HepG2 (cell line): ENCODE measurements around the gene HK2. TPM values are rescaled to one million over a fixed set of nuclear protein-coding genes. Genes with fewer than 3 reads are reported as not detected.
A peak's percentile ranks its signal among the peaks of the same experiment; 100 is the strongest.

Source experiments
- ARID5B ChIP-seq: IDR thresholded peaks from 2 replicates; pipeline ENCODE4 v1.4.0; 2020; ENCODE audit warnings: mild to moderate bottlenecking, missing genetic modification reagents
- ATF7-NPFF ChIP-seq: sonication (generic); formaldehyde crosslinking; IDR thresholded peaks from 2 replicates; pipeline ENCODE4 v1.8.1; 2023; ENCODE audit warnings: mild to moderate bottlenecking, low read depth, missing genetic modification reagents, moderate library complexity
- CEBPB ChIP-seq: IDR thresholded peaks from 2 replicates; pipeline ENCODE4 v1.6.1; 2011; ENCODE audit warnings: low read depth, low read length, improper control_type of control experiment, borderline replicate concordance
- FOSL2 ChIP-seq: sonication (generic); formaldehyde crosslinking; IDR thresholded peaks from 2 replicates; pipeline ENCODE4 v1.4.0; 2020; ENCODE audit warnings: missing genetic modification reagents
- GMEB2 ChIP-seq: IDR thresholded peaks from 2 replicates; pipeline ENCODE4 v1.6.1; 2016; ENCODE audit warnings: missing biosample characterization, missing genetic modification reagents, low read depth
- HCFC1 ChIP-seq: fragments of 150-350 bp; IDR thresholded peaks from 2 replicates; pipeline ENCODE4 v1.6.1; 2014; ENCODE audit warnings: low read depth, low read length
- HNF4G ChIP-seq, 2 experiments: sonication (generic) in 1 of 2; formaldehyde crosslinking in 1 of 2; IDR thresholded peaks; 2 replicates each; pipeline versions ENCODE4 v1.4.0 to v1.6.1; 2011 to 2020; ENCODE audit warnings: borderline replicate concordance in 2 of 2, low read depth in 2 of 2, mild to moderate bottlenecking in 2 of 2, low read length in 1 of 2, missing genetic modification reagents in 1 of 2, moderate library complexity in 1 of 2
- HNRNPLL ChIP-seq: fragments of 200-400 bp; formaldehyde crosslinking; IDR thresholded peaks from 2 replicates; pipeline ENCODE4 v1.6.1; 2017; ENCODE audit warnings: mild to moderate bottlenecking, low read depth, low read length; ENCODE audit not compliant: poor library complexity, severe bottlenecking
- ISX ChIP-seq: sonication (generic); formaldehyde crosslinking; conservative IDR thresholded peaks from 2 replicates; pipeline ENCODE4 v1.5.0; 2020; ENCODE audit warnings: missing genetic modification reagents
- JUN ChIP-seq: sonication (generic); formaldehyde crosslinking; IDR thresholded peaks from 2 replicates; pipeline ENCODE4 v1.4.0; 2020; ENCODE audit warnings: mild to moderate bottlenecking, missing genetic modification reagents
- KDM5A ChIP-seq: fragments of 200-600 bp; sonication (generic); IDR thresholded peaks from 2 replicates; pipeline ENCODE4 v1.7.0; 2018; ENCODE audit warnings: antibody characterized with exemption, mild to moderate bottlenecking, low read length, borderline replicate concordance
- KLF11 ChIP-seq: IDR thresholded peaks from 2 replicates; pipeline ENCODE4 v1.6.1; 2016; ENCODE audit warnings: missing compliant biosample characterization
- MAFK ChIP-seq, 2 experiments: IDR thresholded peaks in 1 of 2; conservative IDR thresholded peaks in 1 of 2; 2 replicates each; pipeline ENCODE4 v1.6.1; 2011; ENCODE audit warnings: improper control_type of control experiment in 2 of 2, low read length in 2 of 2
- PPARG ChIP-seq: conservative IDR thresholded peaks from 2 replicates; pipeline ENCODE4 v1.6.1; 2016; ENCODE audit warnings: missing biosample characterization, missing genetic modification reagents
- PRPF4 ChIP-seq: fragments of 200-400 bp; formaldehyde crosslinking; IDR thresholded peaks from 2 replicates; pipeline ENCODE4 v1.6.1; 2016; ENCODE audit warnings: low read length, low read depth; ENCODE audit not compliant: poor library complexity, severe bottlenecking
- SALL1 ChIP-seq: sonication (generic); formaldehyde crosslinking; IDR thresholded peaks from 2 replicates; pipeline ENCODE4 v1.8.0; 2022; ENCODE audit warnings: mild to moderate bottlenecking, missing genetic modification reagents
- YEATS2 ChIP-seq: sonication (generic); formaldehyde crosslinking; IDR thresholded peaks from 2 replicates; pipeline ENCODE4 v1.4.0; 2020; ENCODE audit warnings: missing genetic modification reagents, borderline replicate concordance
- YEATS4 ChIP-seq: sonication (generic); formaldehyde crosslinking; IDR thresholded peaks from 2 replicates; pipeline ENCODE4 v1.4.0; 2020; ENCODE audit warnings: missing genetic modification reagents, borderline replicate concordance
- ZFP90 ChIP-seq: sonication (generic); formaldehyde crosslinking; IDR thresholded peaks from 2 replicates; pipeline ENCODE4 v1.8.0; 2022; ENCODE audit warnings: missing genetic modification reagents, mild to moderate bottlenecking, inconsistent platforms, borderline replicate concordance
- ZNF333 ChIP-seq: sonication (generic); formaldehyde crosslinking; IDR thresholded peaks from 2 replicates; pipeline ENCODE4 v1.4.0; 2020; ENCODE audit warnings: mild to moderate bottlenecking, missing genetic modification reagents, borderline replicate concordance
- ZNF619 ChIP-seq: sonication (generic); formaldehyde crosslinking; IDR thresholded peaks from 2 replicates; pipeline ENCODE4 v1.4.0; 2020; ENCODE audit warnings: mild to moderate bottlenecking, missing genetic modification reagents
- ZNF713 ChIP-seq: sonication (generic); formaldehyde crosslinking; IDR thresholded peaks from 2 replicates; pipeline ENCODE4 v1.4.0; 2020; ENCODE audit warnings: mild to moderate bottlenecking, missing genetic modification reagents
- ZNF749 ChIP-seq: sonication (generic); formaldehyde crosslinking; IDR thresholded peaks from 2 replicates; pipeline ENCODE4 v1.8.0; 2022; ENCODE audit warnings: mild to moderate bottlenecking, missing genetic modification reagents, moderate library complexity, borderline replicate concordance
- ZSCAN21 ChIP-seq: sonication (generic); formaldehyde crosslinking; IDR thresholded peaks from 2 replicates; pipeline ENCODE4 v1.8.0; 2022; ENCODE audit warnings: mild to moderate bottlenecking, missing genetic modification reagents, moderate library complexity, borderline replicate concordance
- polyA plus RNA-seq, 8 experiments: library from polyadenylated mRNA; depleted of rRNA in 3 of 8; stranded (reverse) in 7 of 8; unstranded in 1 of 8; fragments of >200 nt; fragmentation: Illumina TruSeq in 4 of 8; extraction: Trizol in 4 of 8; gene quantifications; 2 replicates each; pipeline versions ENCODE4 v1.2.1 to v1.2.3, GENCODE V29; 2011 to 2016; ENCODE audit warnings: low read depth in 4 of 8, missing spikeins in 1 of 8, mixed read lengths in 1 of 8; ENCODE audit not compliant: insufficient read depth in 1 of 8
- total RNA-seq, 5 experiments: library from RNA; depleted of rRNA; stranded (reverse); fragments of >200 nt; fragmentation: Illumina TruSeq; extraction: Trizol; gene quantifications; 2 replicates each; pipeline ENCODE4 v1.2.3, GENCODE V29; 2016; ENCODE audit warnings: low read depth in 1 of 5

The HK2 gene
- total and polyA plus RNA-seq, 2 of the 13 experiments (the other 11 are each of a cell fraction or from before 2014, with no cell fraction given): 13.2 to 101 TPM

- peak; percentile 97 for TF ChIP-seq ARID5B (CRISPR knock-in tag)
- no peak for TF ChIP-seq ZNF619 (CRISPR knock-in tag)
- no peak for TF ChIP-seq ZSCAN21 (CRISPR knock-in tag)
- no peak for TF ChIP-seq ZNF333 (CRISPR knock-in tag)
- no peak for TF ChIP-seq KDM5A
- TF ChIP-seq ZNF713 (CRISPR knock-in tag): peak; percentile 86; the same call in 1 of the 2 replicates
- TF ChIP-seq JUN (CRISPR knock-in tag): no peak
- 0 out of 2 replicates have a peak, but pooled peaks have one; percentile 36 for TF ChIP-seq KLF11 (CRISPR knock-in tag)
- no peak for TF ChIP-seq ATF7-NPFF (CRISPR knock-in tag)
- TF ChIP-seq HNRNPLL: no peak
- peak; percentile 14; the same call in 1 of the 2 replicates for TF ChIP-seq CEBPB
- peak; percentile 69 for TF ChIP-seq PPARG
- peak; percentile 80 for TF ChIP-seq SALL1 (CRISPR knock-in tag)
- peak; percentile 90 for TF ChIP-seq FOSL2 (CRISPR knock-in tag)
- 0 out of 2 replicates have a peak, but pooled peaks have one; percentile 59 for TF ChIP-seq ZFP90 (CRISPR knock-in tag)
- peak; percentile 86 for TF ChIP-seq PRPF4
- peak; percentile 62; the same call in 1 of the 2 replicates for TF ChIP-seq YEATS2 (CRISPR knock-in tag)
- TF ChIP-seq ZNF749 (CRISPR knock-in tag): no peak
- no peak for TF ChIP-seq HNF4G (IDR thresholded peaks at IDR 0.05; ENCODE audit: borderline replicate concordance, low read depth, low read length)
- TF ChIP-seq HNF4G (CRISPR knock-in tag; IDR thresholded peaks at IDR 0.05; ENCODE audit: borderline replicate concordance, low read depth): peak; percentile 67; the same call in 1 of the 2 replicates
- TF ChIP-seq GMEB2 (CRISPR knock-in tag): 0 out of 2 replicates have a peak, but pooled peaks have one; percentile 27
- peak; percentile 54 to 67; a peak in 2 of 4 replicates for TF ChIP-seq MAFK (conservative IDR thresholded peaks at IDR 0.05 in 1 of 2, IDR thresholded peaks at IDR 0.05 in 1 of 2; ENCODE audit: low read length in 2 of 2)
- TF ChIP-seq HCFC1: no peak
- no peak for TF ChIP-seq ISX (CRISPR knock-in tag)
- peak; percentile 58; the same call in 1 of the 2 replicates for TF ChIP-seq YEATS4 (CRISPR knock-in tag)
Observed at GRCh38 chr2:74917702-74918619, 84.0 kb downstream of the HK2 start (continued).
